Osteoblast (primary cell): ENCODE measurements around the gene HAPLN2. TPM values are rescaled to one million over a fixed set of nuclear protein-coding genes. Genes with fewer than 3 reads are reported as not detected.

Source experiments
- DNase-seq: peaks from one replicate; pipeline ENCODE4 v3.0.0; 2011; ENCODE audit warnings: low spot score, mixed read lengths; ENCODE audit not compliant: insufficient read length; ENCODE audit errors: missing footprints
- H2AFZ ChIP-seq: 2 replicates; pipeline ENCODE4 v1.6.0; 2011; ENCODE audit warnings: mild to moderate bottlenecking, low read length
- H3K27ac ChIP-seq: 2 replicates; pipeline ENCODE4 v1.5.1; 2011; ENCODE audit warnings: mild to moderate bottlenecking, low read depth, low read length, moderate library complexity
- H3K27me3 ChIP-seq: 2 replicates; pipeline ENCODE4 v1.6.0; 2012; ENCODE audit warnings: mild to moderate bottlenecking, control low read depth, inconsistent platforms, low read length, moderate library complexity; ENCODE audit not compliant: insufficient read depth
- H3K36me3 ChIP-seq: 2 replicates; pipeline ENCODE4 v1.5.1; 2011; ENCODE audit warnings: mild to moderate bottlenecking, low read length, control low read depth, moderate library complexity; ENCODE audit not compliant: insufficient read depth
- H3K4me1 ChIP-seq: 2 replicates; pipeline ENCODE4 v1.5.1; 2011; ENCODE audit warnings: mild to moderate bottlenecking, low read length, control low read depth, moderate library complexity; ENCODE audit not compliant: insufficient read depth
- H3K4me2 ChIP-seq: 2 replicates; pipeline ENCODE4 v1.6.0; 2011; ENCODE audit warnings: mild to moderate bottlenecking, low read length; ENCODE audit not compliant: insufficient read depth
- H3K4me3 ChIP-seq: fragments of 200-600 bp; sonication (generic); 3 replicates; pipeline ENCODE4 v1.5.1; 2012; ENCODE audit warnings: mild to moderate bottlenecking, low read length, inconsistent platforms; ENCODE audit not compliant: insufficient read depth
- H3K79me2 ChIP-seq: 2 replicates; pipeline ENCODE4 v1.6.0; 2012; ENCODE audit warnings: mild to moderate bottlenecking, low read length, control low read depth, inconsistent platforms; ENCODE audit not compliant: insufficient read depth
- H3K9me3 ChIP-seq: 2 replicates; pipeline ENCODE4 v1.5.1; 2011; ENCODE audit warnings: low read depth, low read length, control low read depth
- H4K20me1 ChIP-seq: 2 replicates; pipeline ENCODE4 v1.6.0; 2012; ENCODE audit warnings: mild to moderate bottlenecking, low read length, control low read depth; ENCODE audit not compliant: insufficient read depth
- total RNA-seq: library from RNA; depleted of rRNA; stranded (reverse); fragments of >200 nt; gene quantifications from 2 replicates; pipeline ENCODE4 v1.2.3, GENCODE V29; 2012
- TF ChIP-seq, protein P1 (sequence below): IDR thresholded peaks from 2 replicates; pipeline ENCODE4 v1.5.1; 2011; ENCODE audit warnings: mild to moderate bottlenecking, low read depth, low read length, moderate library complexity; ENCODE audit errors: extremely low read depth

HAPLN2 gene
- total RNA-seq, 1 donor = not detected

DNA sequence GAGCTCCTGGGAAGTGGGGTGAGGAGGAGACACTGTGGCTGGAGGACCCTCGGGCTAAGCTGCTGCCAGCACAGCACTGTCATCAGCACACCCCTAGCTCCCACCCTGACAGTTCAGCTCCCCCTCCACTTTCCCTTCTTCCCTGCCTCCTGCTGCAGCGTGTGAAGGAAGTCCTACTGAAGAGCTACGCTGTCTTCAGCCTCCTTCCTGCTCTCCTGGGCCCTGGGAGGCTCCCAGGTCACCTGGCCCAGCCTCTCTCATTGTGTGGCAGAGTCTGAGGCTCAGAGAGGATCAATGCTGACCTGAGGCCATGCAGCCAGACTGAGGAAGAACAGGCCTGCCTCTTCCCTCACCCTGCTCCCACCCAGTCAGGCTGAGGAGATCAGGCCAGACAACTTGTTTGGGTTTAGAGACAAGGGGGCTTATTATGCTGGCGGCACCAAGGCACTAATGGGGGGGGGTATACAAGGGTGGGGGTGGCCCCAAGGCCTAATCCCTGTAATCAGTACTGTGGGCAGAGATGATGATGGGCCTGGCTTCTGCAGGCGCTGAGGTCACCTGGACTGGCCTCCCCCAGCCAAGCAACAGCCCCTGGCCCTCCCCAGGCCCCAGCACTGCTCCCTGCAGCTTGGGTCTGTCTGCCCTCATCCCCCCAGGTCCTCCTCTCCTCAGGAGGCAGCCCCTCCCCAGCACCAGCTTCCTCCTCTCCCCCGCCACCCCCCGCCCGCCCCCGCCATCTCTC, 48.9 kb downstream of the HAPLN2 start:
- Histone ChIP-seq H3K4me3 (no peak overlapping the region), H3K4me1 (peaks cover 17% of the 10 kb centered on the region), H3K36me3 (no peaks in the 10 kb centered on the region), H3K27ac (no peak overlapping the region), H3K27me3 (no peaks in the 10 kb centered on the region), H3K79me2 (no peaks in the 10 kb centered on the region), H4K20me1 (no peaks in the 10 kb centered on the region), H3K4me2 (no peak overlapping the region), H2AFZ (no peak overlapping the region), H3K9me3 (no peaks in the 10 kb centered on the region)
- DNase-seq = peak; percentile 54
- TF ChIP-seq, protein P1, sequence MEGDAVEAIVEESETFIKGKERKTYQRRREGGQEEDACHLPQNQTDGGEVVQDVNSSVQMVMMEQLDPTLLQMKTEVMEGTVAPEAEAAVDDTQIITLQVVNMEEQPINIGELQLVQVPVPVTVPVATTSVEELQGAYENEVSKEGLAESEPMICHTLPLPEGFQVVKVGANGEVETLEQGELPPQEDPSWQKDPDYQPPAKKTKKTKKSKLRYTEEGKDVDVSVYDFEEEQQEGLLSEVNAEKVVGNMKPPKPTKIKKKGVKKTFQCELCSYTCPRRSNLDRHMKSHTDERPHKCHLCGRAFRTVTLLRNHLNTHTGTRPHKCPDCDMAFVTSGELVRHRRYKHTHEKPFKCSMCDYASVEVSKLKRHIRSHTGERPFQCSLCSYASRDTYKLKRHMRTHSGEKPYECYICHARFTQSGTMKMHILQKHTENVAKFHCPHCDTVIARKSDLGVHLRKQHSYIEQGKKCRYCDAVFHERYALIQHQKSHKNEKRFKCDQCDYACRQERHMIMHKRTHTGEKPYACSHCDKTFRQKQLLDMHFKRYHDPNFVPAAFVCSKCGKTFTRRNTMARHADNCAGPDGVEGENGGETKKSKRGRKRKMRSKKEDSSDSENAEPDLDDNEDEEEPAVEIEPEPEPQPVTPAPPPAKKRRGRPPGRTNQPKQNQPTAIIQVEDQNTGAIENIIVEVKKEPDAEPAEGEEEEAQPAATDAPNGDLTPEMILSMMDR = no peak

- Histone ChIP-seq H3K9me3 (no peaks in the 10 kb centered on the region), H3K27ac (no peak overlapping the region), H3K27me3 (no peaks in the 10 kb centered on the region), H3K79me2 (no peaks in the 10 kb centered on the region), H3K4me1 (peaks cover 14% of the 10 kb centered on the region), H3K4me3 (no peak overlapping the region), H2AFZ (no peak overlapping the region), H4K20me1 (no peaks in the 10 kb centered on the region), H3K36me3 (no peaks in the 10 kb centered on the region), H3K4me2 (no peak overlapping the region)
- TF ChIP-seq, protein P1 = no peak
- DNase-seq = peak; percentile 47
Observed at GRCh38 chr1:156668801-156669637, 49.8 kb downstream of the HAPLN2 start.

DNA sequence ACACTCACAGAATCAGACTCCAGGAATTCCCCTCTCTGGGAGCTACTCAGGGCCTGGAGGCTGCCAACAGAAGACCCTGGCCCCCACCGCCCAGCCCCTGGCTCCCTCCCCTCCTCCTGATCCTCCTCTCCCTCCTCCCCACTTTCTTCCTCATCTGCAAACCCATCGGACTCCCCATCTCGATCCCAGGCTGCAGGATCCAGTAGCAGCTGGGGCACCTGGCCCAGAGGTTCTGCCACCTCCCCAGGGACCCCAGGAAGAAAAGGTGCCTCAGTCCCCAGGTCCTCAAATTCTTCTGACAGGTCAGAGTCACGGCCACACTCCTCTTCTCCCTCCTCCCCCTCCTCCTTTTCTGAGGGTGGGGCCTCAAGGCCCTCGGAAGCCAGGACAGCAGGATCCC, 50.6 kb downstream of the HAPLN2 start:
- Histone ChIP-seq H4K20me1 (no peaks in the 10 kb centered on the region), H3K79me2 (no peaks in the 10 kb centered on the region), H2AFZ (no peak overlapping the region), H3K36me3 (no peaks in the 10 kb centered on the region), H3K27me3 (no peaks in the 10 kb centered on the region), H3K4me2 (no peak overlapping the region), H3K4me3 (no peak overlapping the region), H3K4me1 (peaks cover 6% of the 10 kb centered on the region), H3K27ac (no peak overlapping the region), H3K9me3 (no peaks in the 10 kb centered on the region)
- DNase-seq = peak; percentile 19
- TF ChIP-seq, protein P1 = no peak

GRCh38 chr1:156670359-156670758, 51.1 kb downstream of the HAPLN2 start:
- no peaks in the 10 kb centered on the region for H3K27me3 ChIP-seq
- TF ChIP-seq, protein P1 = no peak
- H2AFZ ChIP-seq = no peak overlapping the region
- H3K4me1 ChIP-seq = peaks cover 6% of the 10 kb centered on the region
- H3K79me2 ChIP-seq = no peaks in the 10 kb centered on the region
- no peaks in the 10 kb centered on the region for H3K9me3 ChIP-seq
- H3K4me2 ChIP-seq = no peak overlapping the region
- no peak overlapping the region for H3K27ac ChIP-seq
- peak; percentile 54 for DNase-seq
- no peak overlapping the region for H3K4me3 ChIP-seq
- H4K20me1 ChIP-seq = no peaks in the 10 kb centered on the region
- no peaks in the 10 kb centered on the region for H3K36me3 ChIP-seq
